ENCODE data around the gene CBX6.
A peak's percentile ranks its signal among the peaks of the same experiment; 100 is the strongest.

DNA sequence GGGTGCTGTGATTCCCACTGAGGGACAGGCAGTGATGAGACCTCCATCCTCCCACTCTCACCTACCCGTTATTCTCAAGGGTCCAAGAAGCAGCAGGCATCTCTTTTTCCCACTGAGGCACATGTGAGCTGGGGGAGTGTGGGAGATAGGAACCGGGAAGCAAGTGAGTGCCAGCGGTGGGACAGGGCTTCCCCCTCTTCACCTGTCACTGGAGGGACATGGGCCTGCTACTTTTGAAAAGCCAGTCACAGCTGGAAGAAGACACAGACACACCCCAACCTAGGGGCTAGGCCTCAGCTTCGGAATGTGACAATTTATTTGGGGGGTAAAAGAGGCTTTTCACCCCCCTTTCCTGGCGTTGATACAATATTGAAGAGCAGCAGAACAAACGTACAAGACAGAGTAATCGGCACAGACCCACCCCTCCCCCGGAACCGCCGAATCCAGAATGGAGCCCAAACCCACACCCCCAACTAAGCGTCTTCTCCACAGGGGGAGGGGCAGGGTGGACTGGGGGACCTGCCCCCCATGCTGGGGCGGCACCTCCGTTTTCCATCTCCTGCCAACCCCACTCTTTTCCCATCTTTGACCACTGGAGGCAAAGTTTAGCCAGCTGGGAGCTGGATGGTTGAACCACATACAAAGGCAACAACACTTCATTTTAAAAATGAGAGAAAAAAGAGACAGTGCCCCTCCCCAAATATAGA lies 10.7 kb downstream of the CBX6 start:
- TF ChIP-seq, protein P1, sequence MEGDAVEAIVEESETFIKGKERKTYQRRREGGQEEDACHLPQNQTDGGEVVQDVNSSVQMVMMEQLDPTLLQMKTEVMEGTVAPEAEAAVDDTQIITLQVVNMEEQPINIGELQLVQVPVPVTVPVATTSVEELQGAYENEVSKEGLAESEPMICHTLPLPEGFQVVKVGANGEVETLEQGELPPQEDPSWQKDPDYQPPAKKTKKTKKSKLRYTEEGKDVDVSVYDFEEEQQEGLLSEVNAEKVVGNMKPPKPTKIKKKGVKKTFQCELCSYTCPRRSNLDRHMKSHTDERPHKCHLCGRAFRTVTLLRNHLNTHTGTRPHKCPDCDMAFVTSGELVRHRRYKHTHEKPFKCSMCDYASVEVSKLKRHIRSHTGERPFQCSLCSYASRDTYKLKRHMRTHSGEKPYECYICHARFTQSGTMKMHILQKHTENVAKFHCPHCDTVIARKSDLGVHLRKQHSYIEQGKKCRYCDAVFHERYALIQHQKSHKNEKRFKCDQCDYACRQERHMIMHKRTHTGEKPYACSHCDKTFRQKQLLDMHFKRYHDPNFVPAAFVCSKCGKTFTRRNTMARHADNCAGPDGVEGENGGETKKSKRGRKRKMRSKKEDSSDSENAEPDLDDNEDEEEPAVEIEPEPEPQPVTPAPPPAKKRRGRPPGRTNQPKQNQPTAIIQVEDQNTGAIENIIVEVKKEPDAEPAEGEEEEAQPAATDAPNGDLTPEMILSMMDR (IDR thresholded peaks at IDR 0.05) = peak in 2 of 6 experiments; percentile 14 to 31
- no peak for TF ChIP-seq POLR2A (IDR thresholded peaks at IDR 0.05)
